ENCODE measurements around the gene MAD1L1. TPM values are rescaled to one million over a fixed set of nuclear protein-coding genes. Genes with fewer than 3 reads are reported as not detected.

Gene MAD1L1
- total RNA-seq, 2 donors from 2014 or later: 59.1 to 61.4 TPM

GRCh38 chr7:2266911-2267310, 34.2 kb upstream of the MAD1L1 start:
- no peak for DNase-seq
- peak overlapping the region; percentile 44 for H3K27ac Mint-ChIP-seq
- 81 to 84% methylated on average over 7 to 10 of the region's 10 CpGs for WGBS, 2 experiments (ENCODE audit: insufficient coverage in 1 of 2, insufficient read length in 1 of 2)
- Histone ChIP-seq H3K4me3 (ENCODE audit: low read length) (no peak overlapping the region), H3K9me3 (ENCODE audit: control insufficient read depth, low read length) (peaks cover 5% of the 10 kb centered on the region), H3K27ac (ENCODE audit: low read depth, low read length) (no peak overlapping the region), H3K36me3 (ENCODE audit: control insufficient read depth, insufficient read depth, low read length) (peaks cover 26% of the 10 kb centered on the region), H3K4me1 (ENCODE audit: control insufficient read depth, insufficient read depth, low read length) (peaks cover 21% of the 10 kb centered on the region), H3K27me3 (ENCODE audit: control insufficient read depth, insufficient read depth, low read length, poor library complexity, severe bottlenecking) (no peaks in the 10 kb centered on the region), H3K9ac (ENCODE audit: extremely low read depth, low read length, poor library complexity, severe bottlenecking) (no peak overlapping the region)
- H3K27me3 Mint-ChIP-seq (ENCODE audit: insufficient read depth): no peaks in the 10 kb centered on the region
- peaks cover 11% of the 10 kb centered on the region for H3K9me3 Mint-ChIP-seq
- H3K4me3 Mint-ChIP-seq: no peak overlapping the region
- H3K4me1 Mint-ChIP-seq: peaks cover 19% of the 10 kb centered on the region
- TF ChIP-seq CTCF (conservative IDR thresholded peaks at IDR 0.05): no peak
- H3K36me3 Mint-ChIP-seq (ENCODE audit: low read depth): peaks cover 48% of the 10 kb centered on the region

- H3K4me1 ChIP-seq (ENCODE audit: control insufficient read depth, insufficient read depth, low read length): no peaks in the 10 kb centered on the region
- peaks cover 11% of the 10 kb centered on the region for H3K9me3 Mint-ChIP-seq
- H3K36me3 Mint-ChIP-seq (ENCODE audit: low read depth): peaks cover 57% of the 10 kb centered on the region
- no peaks in the 10 kb centered on the region for H3K4me1 Mint-ChIP-seq
- no peak for DNase-seq
- no peak overlapping the region for H3K27ac ChIP-seq (ENCODE audit: low read depth, low read length)
- H3K4me3 Mint-ChIP-seq: no peak overlapping the region
- no peak for TF ChIP-seq CTCF (conservative IDR thresholded peaks at IDR 0.05)
- H3K4me3 ChIP-seq (ENCODE audit: low read length): no peak overlapping the region
- no peak overlapping the region for H3K27ac Mint-ChIP-seq
- peaks cover 19% of the 10 kb centered on the region for H3K36me3 ChIP-seq (ENCODE audit: control insufficient read depth, insufficient read depth, low read length)
- H3K9ac ChIP-seq (ENCODE audit: extremely low read depth, low read length, poor library complexity, severe bottlenecking): no peak overlapping the region
- WGBS, 2 experiments (ENCODE audit: insufficient coverage in 1 of 2, insufficient read length in 1 of 2): 94 to 97% methylated on average over 23 of the region's 23 CpGs
- H3K9me3 ChIP-seq (ENCODE audit: control insufficient read depth, low read length): peaks cover 5% of the 10 kb centered on the region
- no peaks in the 10 kb centered on the region for H3K27me3 Mint-ChIP-seq (ENCODE audit: insufficient read depth)
- H3K27me3 ChIP-seq (ENCODE audit: control insufficient read depth, insufficient read depth, low read length, poor library complexity, severe bottlenecking): no peaks in the 10 kb centered on the region
Observed at GRCh38 chr7:2264158-2264557, 31.4 kb upstream of the MAD1L1 start.

GRCh38 chr7:2263176-2263575, 30.4 kb upstream of the MAD1L1 start:
- Histone ChIP-seq H3K4me1 (ENCODE audit: control insufficient read depth, insufficient read depth, low read length) (no peaks in the 10 kb centered on the region), H3K36me3 (ENCODE audit: control insufficient read depth, insufficient read depth, low read length) (peaks cover 19% of the 10 kb centered on the region), H3K4me3 (ENCODE audit: low read length) (no peak overlapping the region), H3K9me3 (ENCODE audit: control insufficient read depth, low read length) (peaks cover 5% of the 10 kb centered on the region), H3K27ac (ENCODE audit: low read depth, low read length) (no peak overlapping the region), H3K9ac (ENCODE audit: extremely low read depth, low read length, poor library complexity, severe bottlenecking) (no peak overlapping the region), H3K27me3 (ENCODE audit: control insufficient read depth, insufficient read depth, low read length, poor library complexity, severe bottlenecking) (no peaks in the 10 kb centered on the region)
- peak; percentile 37 for DNase-seq
- Mint-ChIP-seq H3K27ac (no peak overlapping the region), H3K4me3 (no peak overlapping the region), H3K4me1 (no peaks in the 10 kb centered on the region), H3K27me3 (ENCODE audit: insufficient read depth) (no peaks in the 10 kb centered on the region), H3K36me3 (ENCODE audit: low read depth) (peaks cover 58% of the 10 kb centered on the region), H3K9me3 (peaks cover 9% of the 10 kb centered on the region)
- TF ChIP-seq CTCF (conservative IDR thresholded peaks at IDR 0.05): no peak
- 92 to 99% methylated on average over 13 to 18 of the region's 18 CpGs for WGBS, 2 experiments (ENCODE audit: insufficient coverage in 1 of 2, insufficient read length in 1 of 2)

Data from endodermal cell (in vitro differentiated cells).